ENCODE data around the gene SLC2A6. TPM values are rescaled to one million over a fixed set of nuclear protein-coding genes. Genes with fewer than 3 reads are reported as not detected.
A peak's percentile ranks its signal among the peaks of the same experiment; 100 is the strongest.

SLC2A6 gene
- polyA plus RNA-seq, 1 experiment = 1.7 TPM

GRCh38 chr9:133425049-133425632 lies 53.8 kb downstream of the SLC2A6 start:
- no peak overlapping the region for H3K4me3 ChIP-seq (ENCODE audit: low read depth, low read length)
- POLR2A ChIA-PET = no interaction called here
- CTCF ChIA-PET = no interaction called here
- H3K27ac ChIP-seq (ENCODE audit: low read depth, low read length) = no peak overlapping the region
- H3K27me3 ChIP-seq (ENCODE audit: control insufficient read depth, insufficient read depth, low read length) = peaks cover 27% of the 10 kb centered on the region
- no peak for DNase-seq (ENCODE audit: low read depth, low spot score)
- no peaks in the 10 kb centered on the region for H3K9me3 ChIP-seq (ENCODE audit: control insufficient read depth, insufficient read depth, low read length)
- no peak for TF ChIP-seq CTCF (IDR thresholded peaks at IDR 0.05; ENCODE audit: low read depth, low read length)

- Histone ChIP-seq H3K9me3 (ENCODE audit: control insufficient read depth, insufficient read depth, low read length) (no peaks in the 10 kb centered on the region), H3K27me3 (ENCODE audit: control insufficient read depth, insufficient read depth, low read length) (peaks cover 22% of the 10 kb centered on the region), H3K4me3 (ENCODE audit: low read depth, low read length) (no peak overlapping the region), H3K27ac (ENCODE audit: low read depth, low read length) (no peak overlapping the region)
- TF ChIP-seq CTCF (IDR thresholded peaks at IDR 0.05; ENCODE audit: low read depth, low read length) = no peak
- DNase-seq (ENCODE audit: low read depth, low spot score) = no peak
- ChIA-PET CTCF (no interaction called here), POLR2A (no interaction called here)
Observed at GRCh38 chr9:133424187-133424586, 54.7 kb downstream of the SLC2A6 start.

GRCh38 chr9:133423216-133423615 lies 55.7 kb downstream of the SLC2A6 start:
- H3K9me3 ChIP-seq (ENCODE audit: control insufficient read depth, insufficient read depth, low read length) = peaks cover 1% of the 10 kb centered on the region; the same call in 1 of the 2 replicates
- no peak overlapping the region for H3K4me3 ChIP-seq (ENCODE audit: low read depth, low read length)
- CTCF ChIA-PET = interaction anchor here (1.1 kb wide), 1 partner anchor 15 kb away, joined by 3 read pairs; no protein-coding TSS in a partner anchor
- DNase-seq (ENCODE audit: low read depth, low spot score) = peak; percentile 38
- H3K27me3 ChIP-seq (ENCODE audit: control insufficient read depth, insufficient read depth, low read length) = peaks cover 21% of the 10 kb centered on the region
- TF ChIP-seq CTCF (IDR thresholded peaks at IDR 0.05; ENCODE audit: low read depth, low read length) = no peak
- H3K27ac ChIP-seq (ENCODE audit: low read depth, low read length) = no peak overlapping the region
- POLR2A ChIA-PET = no interaction called here

GRCh38 chr9:133421615-133422542 lies 57.0 kb downstream of the SLC2A6 start, which contains the start of gene ADAMTS13:
ADAMTS13 (plus strand) TSS chr9:133422367; CDS start chr9:133422444, 77 bp downstream.
- H3K4me3 ChIP-seq (ENCODE audit: low read depth, low read length) = no peak within 1 kb of the TSS
- peaks cover 2% of the 10 kb centered on the region; the same call in 1 of the 2 replicates for H3K9me3 ChIP-seq (ENCODE audit: control insufficient read depth, insufficient read depth, low read length)
- H3K27ac ChIP-seq (ENCODE audit: low read depth, low read length) = no peak within 1 kb of the TSS
- peaks cover 12% of the 10 kb centered on the region for H3K27me3 ChIP-seq (ENCODE audit: control insufficient read depth, insufficient read depth, low read length)
- TF ChIP-seq CTCF (IDR thresholded peaks at IDR 0.05; ENCODE audit: low read depth, low read length) = peak; percentile 35
- CTCF ChIA-PET = no interaction called here
- no peak for DNase-seq (ENCODE audit: low read depth, low spot score)
- POLR2A ChIA-PET = no interaction called here

Other genes with a start within 250 kb of the SLC2A6 start
- gene ABO, start 203.9 kb downstream of the SLC2A6 start, polyA plus RNA-seq (2011; rRNA removed) = not detected in 2 replicates
- gene SURF6, start 142.9 kb downstream of the SLC2A6 start, polyA plus RNA-seq (2011; rRNA removed) = 6.2 and 8.5 TPM in 2 replicates
- 14.1 and 20.2 TPM in 2 replicates for gene MED22, start 131.0 kb downstream of the SLC2A6 start, polyA plus RNA-seq (2011; rRNA removed)
- gene RPL7A, start 130.9 kb downstream of the SLC2A6 start, polyA plus RNA-seq (2011; rRNA removed) = 2,708 and 3,305 TPM in 2 replicates
- 28.2 and 29.9 TPM in 2 replicates for gene SURF1, start 122.6 kb downstream of the SLC2A6 start, polyA plus RNA-seq (2011; rRNA removed)
- 9.9 and 11.4 TPM in 2 replicates for gene SURF2, start 122.5 kb downstream of the SLC2A6 start, polyA plus RNA-seq (2011; rRNA removed)
- gene SURF4, start 103.0 kb downstream of the SLC2A6 start, polyA plus RNA-seq (2011; rRNA removed) = 293 and 296 TPM in 2 replicates
- 0.95 and 1.4 TPM in 2 replicates for gene STKLD1, start 102.7 kb downstream of the SLC2A6 start, polyA plus RNA-seq (2011; rRNA removed)
- 19.4 and 21.0 TPM in 2 replicates for gene REXO4, start 61.1 kb downstream of the SLC2A6 start, polyA plus RNA-seq (2011; rRNA removed)
- 0.86 and 0.94 TPM in 2 replicates for gene ADAMTS13, start 56.7 kb downstream of the SLC2A6 start, polyA plus RNA-seq (2011; rRNA removed)
- 9.2 and 10.3 TPM in 2 replicates for gene CACFD1, start 19.1 kb downstream of the SLC2A6 start, polyA plus RNA-seq (2011; rRNA removed)
- not detected in 2 replicates for gene MYMK, start 45.9 kb upstream of the SLC2A6 start, polyA plus RNA-seq (2011; rRNA removed)
- not detected in 2 replicates for gene ADAMTSL2, start 55.6 kb upstream of the SLC2A6 start, polyA plus RNA-seq (2011; rRNA removed)
- gene FAM163B, start 130.3 kb upstream of the SLC2A6 start, polyA plus RNA-seq (2011; rRNA removed) = not detected in 2 replicates
- not detected in 2 replicates for gene DBH, start 157.3 kb upstream of the SLC2A6 start, polyA plus RNA-seq (2011; rRNA removed)

Measured in AG04450 (cell line).